ENCODE data around the gene TAPBPL.

Gene TAPBPL

GRCh38 chr12:6508087-6508486 is 56.2 kb downstream of the TAPBPL start:
- Histone ChIP-seq H3K27ac (ENCODE audit: low read depth, low read length) (no peak overlapping the region), H3K9me3 (ENCODE audit: control insufficient read depth in 1 of 2, low read length in 2 of 2) (no peaks in the 10 kb centered on the region), H3K27me3 (ENCODE audit: control insufficient read depth in 1 of 2, insufficient read depth in 2 of 2, low read length in 2 of 2) (no peaks in the 10 kb centered on the region), H3K4me1 (ENCODE audit: control insufficient read depth in 1 of 2, insufficient read depth in 2 of 2, low read length in 2 of 2) (no peaks in the 10 kb centered on the region), H3K36me3 (ENCODE audit: control insufficient read depth in 1 of 2, insufficient read depth in 2 of 2, low read length in 2 of 2) (peaks cover 17 to 53% of the 10 kb centered on the region in 2 donors), H3K9ac (ENCODE audit: low read depth in 1 of 2, low read length in 2 of 2) (no peak overlapping the region), H3K4me3 (ENCODE audit: low read depth in 1 of 2, low read length in 2 of 2) (no peak overlapping the region)
